ENCODE data around the gene KIF23. TPM values are rescaled to one million over a fixed set of nuclear protein-coding genes. Genes with fewer than 3 reads are reported as not detected.

Gene KIF23
- total and polyA plus RNA-seq, 2 donors: 0.79 to 32.5 TPM

DNA sequence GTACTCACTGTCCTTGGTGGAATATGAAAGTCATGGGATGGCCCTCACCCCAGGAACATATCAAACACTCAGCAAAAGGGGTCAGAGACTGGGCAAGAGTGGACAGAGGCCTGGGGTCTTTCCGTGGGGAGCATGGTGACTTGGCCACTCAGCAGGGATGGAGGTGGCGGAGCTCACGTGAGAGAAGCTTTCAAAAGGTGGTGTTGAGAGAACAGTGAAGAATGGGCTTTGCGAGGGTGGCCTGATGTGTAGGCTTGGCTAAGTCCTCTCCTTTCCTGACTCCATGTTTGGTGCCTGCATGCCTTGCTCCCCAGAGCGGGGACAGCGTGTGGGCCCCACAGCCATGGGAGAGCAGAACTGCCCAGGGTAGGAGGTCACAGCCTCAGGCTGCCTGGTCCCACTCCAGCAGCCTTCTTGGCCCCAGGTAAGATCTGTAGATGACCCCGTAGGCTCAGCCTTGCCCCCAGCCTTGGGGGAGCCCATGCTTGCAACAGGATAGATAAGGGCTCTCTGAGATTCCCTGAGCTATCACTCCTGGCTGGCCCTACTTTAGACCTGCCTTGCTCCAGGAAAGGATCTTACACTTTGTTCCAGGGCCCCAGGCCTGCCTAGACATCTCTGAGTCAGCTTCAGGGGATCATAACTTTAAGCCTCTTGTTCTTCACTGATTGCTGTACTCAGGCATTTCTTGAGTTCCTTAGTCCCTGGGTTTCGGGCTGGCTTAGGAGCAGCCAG, 55.5 kb downstream of the KIF23 start:
- Histone ChIP-seq H3K36me3 (ENCODE audit: insufficient read depth) (no peaks in the 10 kb centered on the region), H3K4me3 (ENCODE audit: low read depth, low read length) (no peak overlapping the region), H3K4me1 (ENCODE audit: insufficient read depth) (peaks cover 1% of the 10 kb centered on the region), H3K27ac (ENCODE audit: low read depth) (no peak overlapping the region)
- 94% methylated on average over 8 of the region's 8 CpGs for WGBS
- DNase-seq (ENCODE audit: extremely low spot score): no peak

DNA sequence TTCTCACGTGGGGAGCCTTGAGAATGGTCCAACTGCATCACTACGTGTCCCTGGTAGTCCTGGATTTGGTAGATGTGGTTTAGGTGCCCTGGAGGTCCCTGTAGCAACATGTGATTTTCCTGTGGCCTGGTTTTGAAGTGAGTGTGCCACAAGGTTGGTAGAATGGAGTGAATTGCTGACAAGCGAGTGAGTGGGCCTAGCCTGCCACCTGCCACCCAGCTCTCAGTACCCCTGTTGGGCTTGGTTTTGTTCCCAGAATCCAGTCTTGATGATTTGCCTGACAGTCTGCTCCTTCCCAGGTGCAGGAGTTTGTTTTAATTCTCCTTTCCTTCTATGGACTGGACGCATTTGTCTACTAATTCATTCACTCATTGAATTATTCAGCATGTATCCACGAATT, 57.9 kb downstream of the KIF23 start:
- Histone ChIP-seq H3K27ac (ENCODE audit: low read depth) (no peak overlapping the region), H3K4me3 (ENCODE audit: low read depth, low read length) (no peak overlapping the region), H3K4me1 (ENCODE audit: insufficient read depth) (no peaks in the 10 kb centered on the region), H3K36me3 (ENCODE audit: insufficient read depth) (no peaks in the 10 kb centered on the region)
- 89% methylated on average over 5 of the region's 5 CpGs for WGBS
- DNase-seq (ENCODE audit: extremely low spot score): no peak

DNA sequence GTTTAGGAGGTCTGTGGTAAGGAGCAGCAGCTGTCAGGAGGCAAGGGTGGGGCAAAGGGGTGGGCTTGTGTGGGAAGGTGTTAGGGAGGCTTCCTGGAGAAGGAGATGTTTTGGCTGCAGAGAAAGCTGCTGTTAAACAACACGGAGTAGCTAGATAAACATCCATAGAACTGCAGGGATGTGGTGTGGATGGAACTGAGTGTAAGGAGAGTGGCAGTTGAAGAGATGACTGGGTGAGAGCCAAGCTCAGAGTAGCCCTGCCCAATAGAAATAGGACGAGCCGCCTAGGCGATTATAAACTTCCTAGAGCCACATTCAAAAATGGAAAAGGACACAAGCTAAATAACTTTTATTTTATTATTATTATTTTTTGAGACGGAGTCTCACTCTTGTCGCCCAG, 58.4 kb downstream of the KIF23 start:
- no peak for DNase-seq (ENCODE audit: extremely low spot score)
- no peaks in the 10 kb centered on the region for H3K36me3 ChIP-seq (ENCODE audit: insufficient read depth)
- 65% methylated on average over 6 of the region's 6 CpGs for WGBS
- no peak overlapping the region for H3K27ac ChIP-seq (ENCODE audit: low read depth)
- no peaks in the 10 kb centered on the region for H3K4me1 ChIP-seq (ENCODE audit: insufficient read depth)
- no peak overlapping the region for H3K4me3 ChIP-seq (ENCODE audit: low read depth, low read length)

- DNase-seq (ENCODE audit: extremely low spot score): no peak
- H3K4me3 ChIP-seq (ENCODE audit: low read depth, low read length): no peak overlapping the region
- no peaks in the 10 kb centered on the region for H3K4me1 ChIP-seq (ENCODE audit: insufficient read depth)
- H3K36me3 ChIP-seq (ENCODE audit: insufficient read depth): no peaks in the 10 kb centered on the region
- 73% methylated on average over 5 of the region's 5 CpGs for WGBS
- no peak overlapping the region for H3K27ac ChIP-seq (ENCODE audit: low read depth)
These were observed 60.1 kb downstream of the KIF23 start for GRCh38 chr15:69474291-69474690.

DNA sequence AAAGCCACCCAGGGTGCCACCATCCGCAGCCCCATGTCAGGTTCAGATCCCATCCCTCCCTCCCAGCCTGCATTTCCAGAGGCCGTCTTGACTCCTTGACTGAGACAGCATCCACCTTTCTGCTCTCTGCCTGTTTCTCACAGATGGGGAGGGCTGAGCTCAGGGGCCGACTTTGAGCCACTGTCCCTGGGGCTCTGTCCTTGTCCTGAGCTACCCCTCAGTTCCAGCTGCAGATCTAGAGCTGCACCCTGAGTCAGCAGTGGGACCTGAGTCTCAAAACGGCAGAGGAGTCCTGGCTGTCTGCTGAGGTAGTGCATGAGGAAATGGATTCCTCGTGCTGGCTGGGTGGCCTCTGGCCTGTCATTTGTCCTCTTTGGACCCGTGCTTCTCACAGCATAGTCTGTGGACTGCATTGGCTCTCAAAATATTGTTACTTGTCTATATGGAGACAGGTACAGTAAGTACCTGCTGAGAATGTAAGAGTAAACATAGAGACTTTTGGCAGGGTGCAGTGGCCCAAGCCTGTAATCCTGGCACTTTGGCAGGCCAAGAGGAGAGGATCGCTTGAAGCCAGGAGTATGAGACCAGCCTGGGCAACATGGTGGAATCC, 60.8 kb downstream of the KIF23 start:
- Histone ChIP-seq H3K27ac (ENCODE audit: low read depth) (no peak overlapping the region), H3K4me1 (ENCODE audit: insufficient read depth) (no peaks in the 10 kb centered on the region), H3K4me3 (ENCODE audit: low read depth, low read length) (no peak overlapping the region), H3K36me3 (ENCODE audit: insufficient read depth) (no peaks in the 10 kb centered on the region)
- 81% methylated on average over 7 of the region's 7 CpGs for WGBS
- no peak for DNase-seq (ENCODE audit: extremely low spot score)

DNA sequence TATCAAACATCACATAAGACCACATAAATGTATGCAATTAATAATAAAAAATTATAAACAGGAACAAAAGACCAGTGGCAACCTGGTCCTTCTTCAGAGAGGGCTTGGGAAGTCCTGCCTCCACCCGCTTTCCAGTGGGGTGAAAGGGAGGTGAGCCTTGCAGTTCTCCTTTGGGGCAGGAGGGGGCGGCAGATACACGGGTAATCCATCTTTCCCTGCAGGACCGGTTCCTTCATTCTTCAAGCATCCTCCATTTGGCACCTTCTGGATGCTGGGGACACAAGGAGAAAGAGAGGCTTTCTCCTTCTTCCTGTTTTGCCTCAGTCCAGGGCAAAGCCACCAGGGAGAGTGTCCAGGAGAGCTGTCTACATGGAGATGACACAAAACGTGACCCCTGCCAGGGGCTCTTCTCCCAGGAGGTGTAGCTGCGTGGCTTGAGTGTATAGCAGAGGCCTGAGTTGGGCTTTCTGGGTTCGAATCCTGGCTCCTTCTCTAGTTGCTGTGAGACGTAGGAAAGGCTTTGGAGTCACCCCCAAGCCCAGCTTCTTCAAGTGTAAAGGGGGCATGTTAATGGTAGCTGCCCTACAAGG, 61.7 kb downstream of the KIF23 start:
- 42% methylated on average over 8 of the region's 8 CpGs for WGBS

GRCh38 chr15:69476704-69477473, 62.7 kb downstream of the KIF23 start:
- Histone ChIP-seq H3K27ac (ENCODE audit: low read depth) (no peak overlapping the region), H3K4me1 (ENCODE audit: insufficient read depth) (no peaks in the 10 kb centered on the region), H3K4me3 (ENCODE audit: low read depth, low read length) (no peak overlapping the region), H3K36me3 (ENCODE audit: insufficient read depth) (no peaks in the 10 kb centered on the region)
- WGBS: 89% methylated on average over 9 of the region's 9 CpGs
- no peak for DNase-seq (ENCODE audit: extremely low spot score)

More for the DNA sequence above, 61.7 kb downstream of the KIF23 start:
- DNase-seq (ENCODE audit: extremely low spot score): peak; percentile 56
- no peaks in the 10 kb centered on the region for H3K36me3 ChIP-seq (ENCODE audit: insufficient read depth)
- H3K27ac ChIP-seq (ENCODE audit: low read depth): no peak overlapping the region
- H3K4me3 ChIP-seq (ENCODE audit: low read depth, low read length): no peak overlapping the region
- no peaks in the 10 kb centered on the region for H3K4me1 ChIP-seq (ENCODE audit: insufficient read depth)

DNA sequence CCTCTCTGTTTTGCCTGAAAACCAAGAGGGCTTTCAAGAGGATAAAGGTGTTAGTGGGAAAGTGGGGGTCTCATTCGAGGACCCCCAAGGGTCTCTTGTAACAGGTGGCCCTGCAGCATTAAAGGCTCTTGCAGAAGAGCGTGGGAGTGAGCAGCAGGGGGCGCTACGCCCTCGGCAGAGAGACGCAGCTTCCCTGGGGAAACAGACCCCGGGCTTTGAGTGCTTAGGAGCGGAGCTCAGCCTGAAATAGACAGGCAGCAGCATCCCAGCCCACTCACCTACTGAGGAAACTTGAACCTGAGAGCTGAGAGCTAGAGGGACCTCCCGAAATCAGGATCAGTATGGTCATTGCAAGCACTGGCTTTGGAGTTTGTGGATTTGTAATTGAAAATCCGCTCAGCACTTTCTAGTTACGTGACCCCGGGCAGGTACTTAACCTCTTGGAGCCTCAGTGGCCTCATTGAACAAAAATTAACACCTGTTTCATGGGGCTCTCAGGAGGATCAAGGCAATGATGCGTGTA, 64.2 kb downstream of the KIF23 start:
- Histone ChIP-seq H3K4me1 (ENCODE audit: insufficient read depth) (no peaks in the 10 kb centered on the region), H3K36me3 (ENCODE audit: insufficient read depth) (no peaks in the 10 kb centered on the region), H3K27ac (ENCODE audit: low read depth) (no peak overlapping the region), H3K4me3 (ENCODE audit: low read depth, low read length) (no peak overlapping the region)
- 33% methylated on average over 13 of the region's 13 CpGs for WGBS
- no peak for DNase-seq (ENCODE audit: extremely low spot score)

DNA sequence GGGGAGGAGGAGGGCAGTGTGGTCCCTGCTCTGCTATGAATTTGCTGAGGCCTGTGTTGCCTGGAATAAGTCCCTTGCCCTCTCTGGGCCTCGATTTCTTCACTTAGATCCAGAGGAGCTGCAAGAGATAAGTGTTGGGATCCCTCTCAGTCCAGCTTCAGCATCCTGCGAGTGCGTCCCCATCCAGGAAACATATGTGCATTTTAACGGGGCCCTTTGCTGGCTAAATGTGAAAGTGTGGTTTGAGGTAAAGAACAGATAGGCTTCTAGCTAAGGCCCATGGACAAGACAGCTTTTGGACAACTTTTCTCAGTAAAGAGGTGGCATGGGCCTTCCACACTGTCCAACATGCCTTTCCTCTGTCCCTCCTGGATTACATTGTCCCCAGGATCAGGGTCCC, 64.9 kb downstream of the KIF23 start:
- Histone ChIP-seq H3K4me3 (ENCODE audit: low read depth, low read length) (no peak overlapping the region), H3K4me1 (ENCODE audit: insufficient read depth) (no peaks in the 10 kb centered on the region), H3K36me3 (ENCODE audit: insufficient read depth) (no peaks in the 10 kb centered on the region), H3K27ac (ENCODE audit: low read depth) (no peak overlapping the region)
- 87% methylated on average over 4 of the region's 4 CpGs for WGBS
- DNase-seq (ENCODE audit: extremely low spot score): no peak

GRCh38 chr15:69479971-69480370, 65.8 kb downstream of the KIF23 start:
- no peaks in the 10 kb centered on the region for H3K4me1 ChIP-seq (ENCODE audit: insufficient read depth)

DNA sequence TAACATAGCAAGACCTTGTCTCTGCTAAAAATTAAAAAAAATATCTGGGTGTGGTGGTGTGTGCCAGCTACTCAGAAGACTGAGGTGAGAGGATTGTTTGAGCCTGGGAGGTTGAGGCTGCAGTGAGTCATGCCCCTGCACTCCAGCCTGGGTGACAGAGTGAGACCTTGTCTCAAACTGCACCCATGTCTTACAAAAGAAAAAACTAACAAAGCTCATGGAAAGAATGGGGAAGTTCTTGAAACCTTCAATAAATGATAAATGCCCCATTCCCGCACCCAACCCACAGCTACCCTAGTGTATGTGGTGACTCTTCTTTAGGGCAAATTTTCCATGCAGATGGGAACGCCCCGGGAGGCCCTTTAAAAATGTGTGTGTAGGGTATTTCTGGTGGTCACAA, 66.8 kb downstream of the KIF23 start:
- DNase-seq (ENCODE audit: extremely low spot score): no peak
- Histone ChIP-seq H3K27ac (ENCODE audit: low read depth) (no peak overlapping the region), H3K4me3 (ENCODE audit: low read depth, low read length) (no peak overlapping the region), H3K4me1 (ENCODE audit: insufficient read depth) (no peaks in the 10 kb centered on the region), H3K36me3 (ENCODE audit: insufficient read depth) (no peaks in the 10 kb centered on the region)
- 80% methylated on average over 3 of the region's 3 CpGs for WGBS

More at GRCh38 chr15:69479971-69480370, 65.8 kb downstream of the KIF23 start:
- DNase-seq (ENCODE audit: extremely low spot score): no peak
- no peak overlapping the region for H3K27ac ChIP-seq (ENCODE audit: low read depth)
- H3K36me3 ChIP-seq (ENCODE audit: insufficient read depth): no peaks in the 10 kb centered on the region
- no peak overlapping the region for H3K4me3 ChIP-seq (ENCODE audit: low read depth, low read length)
- 98% methylated on average over 2 of the region's 2 CpGs for WGBS

GRCh38 chr15:69482686-69483256, 68.6 kb downstream of the KIF23 start:
- no peak for DNase-seq (ENCODE audit: extremely low spot score)
- WGBS: 85% methylated on average over 4 of the region's 4 CpGs
- Histone ChIP-seq H3K4me3 (ENCODE audit: low read depth, low read length) (no peak overlapping the region), H3K4me1 (ENCODE audit: insufficient read depth) (no peaks in the 10 kb centered on the region), H3K27ac (ENCODE audit: low read depth) (no peak overlapping the region), H3K36me3 (ENCODE audit: insufficient read depth) (no peaks in the 10 kb centered on the region)

DNA sequence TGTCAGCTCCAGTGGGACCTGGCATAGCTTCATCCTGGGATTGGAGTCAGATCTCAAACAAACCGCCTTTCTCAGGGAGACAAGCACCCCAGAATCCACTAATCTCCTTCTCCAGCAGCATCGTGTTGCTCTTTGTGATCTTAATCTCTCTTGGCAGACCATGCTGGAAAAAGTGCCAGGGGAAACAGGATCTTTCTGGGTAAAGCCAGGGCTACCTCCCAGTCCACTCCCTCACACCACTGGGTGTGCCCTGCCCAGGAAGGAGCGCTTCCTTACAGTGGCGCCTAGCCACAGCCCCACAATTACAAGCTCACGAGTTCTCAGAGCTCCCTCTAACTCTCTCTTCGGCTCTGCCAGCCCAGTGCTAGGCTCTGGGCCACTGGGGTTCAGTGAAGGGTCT, 70.7 kb downstream of the KIF23 start:
- Histone ChIP-seq H3K4me3 (ENCODE audit: low read depth, low read length) (no peak overlapping the region), H3K4me1 (ENCODE audit: insufficient read depth) (no peaks in the 10 kb centered on the region), H3K27ac (ENCODE audit: low read depth) (no peak overlapping the region), H3K36me3 (ENCODE audit: insufficient read depth) (no peaks in the 10 kb centered on the region)
- no peak for DNase-seq (ENCODE audit: extremely low spot score)
- 65% methylated on average over 6 of the region's 6 CpGs for WGBS
